HUES6 (cell line): ENCODE results near the gene IARS2.
"Not testable (repeated sequence)": the region's sequence is repeated elsewhere in the genome, so short reads cannot be mapped to it uniquely, and the experiment has no call there.

Experiments used
- H3K27ac ChIP-seq: 2 replicates; pipeline ENCODE4 v1.7.0; 2013; ENCODE audit warnings: low read depth, mild to moderate bottlenecking, low read length, inconsistent platforms
- H3K27me3 ChIP-seq: 2 replicates; pipeline ENCODE4 v1.6.1; 2013; ENCODE audit warnings: low read length; ENCODE audit not compliant: control insufficient read depth, insufficient read depth
- H3K36me3 ChIP-seq: 2 replicates; pipeline ENCODE4 v1.6.1; 2013; ENCODE audit warnings: low read length; ENCODE audit not compliant: control insufficient read depth, insufficient read depth
- H3K4me1 ChIP-seq: 2 replicates; pipeline ENCODE4 v1.6.1; 2013; ENCODE audit warnings: low read length; ENCODE audit not compliant: control insufficient read depth, insufficient read depth
- H3K4me3 ChIP-seq: 2 replicates; pipeline ENCODE4 v1.5.1; 2013; ENCODE audit warnings: low read depth, low read length
- H3K9ac ChIP-seq: one replicate; pipeline ENCODE4 v1.6.1; 2013; ENCODE audit warnings: mild to moderate bottlenecking, low read length
- H3K9me3 ChIP-seq: 2 replicates; pipeline ENCODE4 v1.6.1; 2013; ENCODE audit warnings: low read depth, low read length; ENCODE audit not compliant: control insufficient read depth, insufficient read depth

IARS2 gene

GRCh38 chr1:220139966-220140365 is 46.0 kb downstream of the IARS2 start:
- H3K4me3 ChIP-seq = no peak overlapping the region
- peaks cover 79% of the 10 kb centered on the region for H3K36me3 ChIP-seq
- H3K27ac ChIP-seq = no peak overlapping the region
- no peaks in the 10 kb centered on the region for H3K27me3 ChIP-seq
- no peaks in the 10 kb centered on the region for H3K9me3 ChIP-seq
- H3K4me1 ChIP-seq = no peaks in the 10 kb centered on the region
- H3K9ac ChIP-seq = no peak overlapping the region

GRCh38 chr1:220144051-220144450 is 50.1 kb downstream of the IARS2 start:
- Histone ChIP-seq H3K27ac (no peak overlapping the region), H3K27me3 (no peaks in the 10 kb centered on the region), H3K9ac (no peak overlapping the region), H3K36me3 (peaks cover 82% of the 10 kb centered on the region), H3K4me1 (no peaks in the 10 kb centered on the region), H3K4me3 (no peak overlapping the region), H3K9me3 (no peaks in the 10 kb centered on the region)

- Histone ChIP-seq H3K27me3 (no peaks in the 10 kb centered on the region), H3K4me1 (no peaks in the 10 kb centered on the region), H3K9ac (no peak overlapping the region), H3K27ac (no peak overlapping the region), H3K9me3 (no peaks in the 10 kb centered on the region), H3K36me3 (peaks cover 77% of the 10 kb centered on the region), H3K4me3 (no peak overlapping the region)
Measured at GRCh38 chr1:220149742-220150141, 55.8 kb downstream of the IARS2 start.

- no peaks in the 10 kb centered on the region for H3K9me3 ChIP-seq
- no peak overlapping the region for H3K27ac ChIP-seq
- no peak overlapping the region for H3K9ac ChIP-seq
- H3K4me3 ChIP-seq = no peak overlapping the region
- H3K4me1 ChIP-seq = no peaks in the 10 kb centered on the region
- no peaks in the 10 kb centered on the region for H3K27me3 ChIP-seq
- peaks cover 78% of the 10 kb centered on the region for H3K36me3 ChIP-seq
Measured at GRCh38 chr1:220151454-220151853, 57.5 kb downstream of the IARS2 start.

- no peaks in the 10 kb centered on the region for H3K27me3 ChIP-seq
- no peaks in the 10 kb centered on the region for H3K4me1 ChIP-seq
- H3K4me3 ChIP-seq = no peak overlapping the region
- no peaks in the 10 kb centered on the region for H3K9me3 ChIP-seq
- no peak overlapping the region for H3K9ac ChIP-seq
- H3K36me3 ChIP-seq = peaks cover 82% of the 10 kb centered on the region
- no peak overlapping the region for H3K27ac ChIP-seq
Measured at GRCh38 chr1:220153147-220153546, 59.2 kb downstream of the IARS2 start.

- Histone ChIP-seq H3K9me3 (no peaks in the 10 kb centered on the region), H3K4me1 (no peaks in the 10 kb centered on the region), H3K27ac (no peak overlapping the region), H3K27me3 (no peaks in the 10 kb centered on the region), H3K4me3 (no peak overlapping the region), H3K9ac (no peak overlapping the region), H3K36me3 (peaks cover 72% of the 10 kb centered on the region)
Measured at GRCh38 chr1:220156620-220157146, 62.8 kb downstream of the IARS2 start.

GRCh38 chr1:220157738-220158137 is 63.8 kb downstream of the IARS2 start:
- no peaks in the 10 kb centered on the region for H3K9me3 ChIP-seq
- H3K36me3 ChIP-seq = peaks cover 73% of the 10 kb centered on the region

GRCh38 chr1:220158530-220158929 is 64.6 kb downstream of the IARS2 start:
- not testable (repeated sequence) for H3K27me3 ChIP-seq, H3K4me3 ChIP-seq, H3K27ac ChIP-seq, H3K4me1 ChIP-seq, H3K9me3 ChIP-seq, H3K9ac ChIP-seq
- H3K36me3 ChIP-seq = peaks cover 70% of the 10 kb centered on the region

More at GRCh38 chr1:220157738-220158137, 63.8 kb downstream of the IARS2 start:
- Histone ChIP-seq H3K27ac (no peak overlapping the region), H3K4me3 (no peak overlapping the region), H3K27me3 (no peaks in the 10 kb centered on the region), H3K4me1 (no peaks in the 10 kb centered on the region), H3K9ac (no peak overlapping the region)

GRCh38 chr1:220159041-220159440 is 65.1 kb downstream of the IARS2 start:
- no peaks in the 10 kb centered on the region for H3K9me3 ChIP-seq
- no peak overlapping the region for H3K27ac ChIP-seq
- H3K27me3 ChIP-seq = no peaks in the 10 kb centered on the region
- peaks cover 65% of the 10 kb centered on the region for H3K36me3 ChIP-seq
- H3K4me1 ChIP-seq = no peaks in the 10 kb centered on the region
- H3K9ac ChIP-seq = no peak overlapping the region
- H3K4me3 ChIP-seq = no peak overlapping the region

- H3K36me3 ChIP-seq = peaks cover 64% of the 10 kb centered on the region
- H3K4me1 ChIP-seq = no peaks in the 10 kb centered on the region
- H3K27me3 ChIP-seq = no peaks in the 10 kb centered on the region
- no peak overlapping the region for H3K9ac ChIP-seq
- H3K9me3 ChIP-seq = no peaks in the 10 kb centered on the region
- no peak overlapping the region for H3K27ac ChIP-seq
- no peak overlapping the region for H3K4me3 ChIP-seq
Measured at GRCh38 chr1:220160027-220160426, 66.1 kb downstream of the IARS2 start.

- H3K9me3 ChIP-seq = no peaks in the 10 kb centered on the region
- no peak overlapping the region for H3K27ac ChIP-seq
- H3K4me3 ChIP-seq = no peak overlapping the region
- H3K36me3 ChIP-seq = peaks cover 64% of the 10 kb centered on the region
- H3K9ac ChIP-seq = no peak overlapping the region
- H3K27me3 ChIP-seq = no peaks in the 10 kb centered on the region
- no peaks in the 10 kb centered on the region for H3K4me1 ChIP-seq
Measured at GRCh38 chr1:220164116-220164515, 70.2 kb downstream of the IARS2 start.

GRCh38 chr1:220164517-220164916 is 70.6 kb downstream of the IARS2 start:
- Histone ChIP-seq H3K4me3 (no peak overlapping the region), H3K27ac (no peak overlapping the region), H3K36me3 (peaks cover 67% of the 10 kb centered on the region), H3K9ac (no peak overlapping the region), H3K4me1 (no peaks in the 10 kb centered on the region), H3K9me3 (no peaks in the 10 kb centered on the region), H3K27me3 (no peaks in the 10 kb centered on the region)
